Peyer's patch (tissue), 4 donors: ENCODE measurements around the gene P2RX6. TPM values are rescaled to one million over a fixed set of nuclear protein-coding genes. Genes with fewer than 3 reads are reported as not detected.
A peak's percentile ranks its signal among the peaks of the same experiment; 100 is the strongest.

Experiments
- DNase-seq, 3 donors: peaks; one replicate each; pipeline ENCODE4 v3.0.0-alpha.2; 2017 to 2019
- H3K27ac ChIP-seq, 4 donors: fragments of 200-600 bp; sonication (generic); one replicate each; pipeline ENCODE4 v1.5.1; 2016 to 2019
- H3K27me3 ChIP-seq, 2 donors: fragments of 200-600 bp; sonication (generic); one replicate each; pipeline ENCODE4 v1.5.1; 2019
- H3K36me3 ChIP-seq, 3 donors: fragments of 200-600 bp; sonication (generic); one replicate each; pipeline ENCODE4 v1.5.1; 2016 to 2019
- H3K4me1 ChIP-seq, 4 donors: fragments of 200-600 bp; sonication (generic); one replicate each; pipeline ENCODE4 v1.5.1; 2016 to 2019
- H3K4me3 ChIP-seq, 4 donors: fragments of 200-600 bp; sonication (generic); 1 replicate in 3 of 4; 2 replicates in 1 of 4; pipeline ENCODE4 v1.5.1; 2016 to 2019; ENCODE audit warnings: mild to moderate bottlenecking in 1 of 4
- H3K9me3 ChIP-seq, 4 donors: fragments of 200-600 bp; sonication (generic); one replicate each; pipeline ENCODE4 v1.5.1; 2016 to 2019; ENCODE audit warnings: mild to moderate bottlenecking in 1 of 4
- POLR2A ChIP-seq, 2 donors: fragments of 450-650 bp; IDR thresholded peaks; one replicate each; pipeline ENCODE4 v1.5.1; 2017; ENCODE audit warnings: antibody characterized with exemption in 2 of 2, mild to moderate bottlenecking in 2 of 2, moderate library complexity in 2 of 2
- total RNA-seq, 4 donors: library from RNA; depleted of rRNA; stranded (reverse); fragments of >200 nt; gene quantifications; one replicate each; pipeline ENCODE4 v1.1.0, GENCODE V29; 2016
- TF ChIP-seq, protein P1 (sequence below), 6 experiments: fragments of 450-650 bp in 4 of 6; fragments of 200-600 bp in 2 of 6; sonication (generic) in 1 of 6; IDR thresholded peaks; one replicate each; pipeline ENCODE4 v1.5.1; 2017 to 2019; ENCODE audit warnings: antibody characterized with exemption in 6 of 6, mild to moderate bottlenecking in 3 of 6, moderate library complexity in 1 of 6

The P2RX6 gene
- total RNA-seq, 4 donors from 2014 or later: 1.7 to 2.0 TPM; not detected in 2

DNA sequence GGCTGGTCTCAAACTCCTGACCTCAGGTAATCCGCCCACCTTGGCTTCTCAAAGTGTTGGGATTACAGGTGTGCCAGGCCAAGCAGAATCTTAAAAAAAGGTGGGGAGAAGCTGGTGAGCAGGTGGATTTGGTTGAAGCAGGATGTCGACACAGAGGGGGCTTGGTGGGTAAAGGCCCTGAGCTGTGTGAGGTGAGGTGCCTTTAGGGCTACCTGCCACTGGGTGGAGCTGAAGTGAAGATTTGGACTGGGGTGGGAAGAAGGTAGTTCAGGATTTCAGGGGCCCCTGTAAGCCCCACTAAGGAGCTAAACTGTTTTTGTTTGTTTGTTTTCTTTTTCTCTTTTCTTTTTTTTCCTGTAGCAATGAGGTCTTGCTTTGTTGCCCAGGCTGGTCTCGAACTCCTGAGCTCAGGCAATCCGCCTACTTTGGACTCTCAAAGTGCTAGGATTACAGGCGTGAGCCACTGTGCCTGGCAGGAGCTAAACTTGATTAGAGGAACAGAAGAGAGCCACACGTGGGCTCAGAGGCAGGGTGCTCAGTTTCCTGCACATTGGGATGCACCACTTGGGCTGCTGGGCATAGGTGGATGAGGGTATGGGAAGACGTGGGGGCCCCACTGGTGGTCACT lies 6.0 kb downstream of the P2RX6 start:
- Histone ChIP-seq H3K4me1 (peaks cover 0 to under 1% (median 0%) of the 10 kb centered on the region in 4 donors), H3K36me3 (no peaks in the 10 kb centered on the region), H3K4me3 (no peak overlapping the region), H3K27ac (no peak overlapping the region), H3K27me3 (no peaks in the 10 kb centered on the region), H3K9me3 (no peaks in the 10 kb centered on the region)
- no peak for DNase-seq
- TF ChIP-seq POLR2A (IDR thresholded peaks at IDR 0.05): no peak
- TF ChIP-seq, protein P1, sequence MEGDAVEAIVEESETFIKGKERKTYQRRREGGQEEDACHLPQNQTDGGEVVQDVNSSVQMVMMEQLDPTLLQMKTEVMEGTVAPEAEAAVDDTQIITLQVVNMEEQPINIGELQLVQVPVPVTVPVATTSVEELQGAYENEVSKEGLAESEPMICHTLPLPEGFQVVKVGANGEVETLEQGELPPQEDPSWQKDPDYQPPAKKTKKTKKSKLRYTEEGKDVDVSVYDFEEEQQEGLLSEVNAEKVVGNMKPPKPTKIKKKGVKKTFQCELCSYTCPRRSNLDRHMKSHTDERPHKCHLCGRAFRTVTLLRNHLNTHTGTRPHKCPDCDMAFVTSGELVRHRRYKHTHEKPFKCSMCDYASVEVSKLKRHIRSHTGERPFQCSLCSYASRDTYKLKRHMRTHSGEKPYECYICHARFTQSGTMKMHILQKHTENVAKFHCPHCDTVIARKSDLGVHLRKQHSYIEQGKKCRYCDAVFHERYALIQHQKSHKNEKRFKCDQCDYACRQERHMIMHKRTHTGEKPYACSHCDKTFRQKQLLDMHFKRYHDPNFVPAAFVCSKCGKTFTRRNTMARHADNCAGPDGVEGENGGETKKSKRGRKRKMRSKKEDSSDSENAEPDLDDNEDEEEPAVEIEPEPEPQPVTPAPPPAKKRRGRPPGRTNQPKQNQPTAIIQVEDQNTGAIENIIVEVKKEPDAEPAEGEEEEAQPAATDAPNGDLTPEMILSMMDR (IDR thresholded peaks at IDR 0.05): peak in 3 of 6 experiments; percentile 21 to 32 (median 28)

DNA sequence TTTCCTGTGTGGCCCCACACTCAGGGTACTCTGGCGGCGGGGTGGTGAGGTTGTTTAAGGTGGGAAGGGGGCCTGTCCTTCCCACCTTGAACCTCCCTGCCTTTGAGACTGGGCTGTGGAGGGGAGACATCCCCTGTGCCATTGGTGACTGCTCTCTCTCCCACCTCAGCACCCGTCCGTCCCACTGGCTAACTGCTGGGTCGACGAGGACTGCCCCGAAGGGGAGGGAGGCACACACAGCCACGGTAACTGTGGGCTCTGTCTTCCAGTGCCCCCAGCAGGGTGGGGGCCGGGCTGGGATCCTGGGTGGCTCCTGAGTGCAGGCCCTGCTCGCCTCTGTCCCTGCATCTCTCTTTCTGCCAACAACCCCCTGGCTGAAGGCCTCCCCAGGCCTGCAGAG lies 7.5 kb downstream of the P2RX6 start:
- Histone ChIP-seq H3K36me3 (no peaks in the 10 kb centered on the region), H3K9me3 (no peaks in the 10 kb centered on the region), H3K27me3 (no peaks in the 10 kb centered on the region), H3K4me3 (no peak overlapping the region), H3K4me1 (no peaks in the 10 kb centered on the region), H3K27ac (no peak overlapping the region)
- TF ChIP-seq POLR2A (IDR thresholded peaks at IDR 0.05): no peak
- TF ChIP-seq, protein P1 (IDR thresholded peaks at IDR 0.05): no peak
- DNase-seq: no peak

DNA sequence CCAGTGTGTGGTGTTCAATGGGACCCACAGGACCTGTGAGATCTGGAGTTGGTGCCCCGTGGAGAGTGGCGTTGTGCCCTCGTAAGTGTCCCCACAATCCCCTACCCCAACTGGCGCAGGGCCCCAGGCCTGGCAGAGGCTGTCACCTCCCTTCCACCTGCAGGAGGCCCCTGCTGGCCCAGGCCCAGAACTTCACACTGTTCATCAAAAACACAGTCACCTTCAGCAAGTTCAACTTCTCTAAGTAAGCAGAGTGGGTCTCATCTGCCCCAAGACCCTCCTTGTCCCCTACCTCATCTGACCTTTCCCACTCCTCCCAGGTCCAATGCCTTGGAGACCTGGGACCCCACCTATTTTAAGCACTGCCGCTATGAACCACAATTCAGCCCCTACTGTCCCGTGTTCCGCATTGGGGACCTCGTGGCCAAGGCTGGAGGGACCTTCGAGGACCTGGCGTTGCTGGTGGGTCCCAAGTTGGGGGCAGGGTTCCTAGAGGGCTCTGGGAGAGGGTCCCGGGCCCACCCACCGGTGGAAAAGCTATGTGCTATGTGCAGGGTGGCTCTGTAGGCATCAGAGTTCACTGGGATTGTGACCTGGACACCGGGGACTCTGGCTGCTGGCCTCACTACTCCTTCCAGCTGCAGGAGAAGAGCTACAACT lies 8.1 kb downstream of the P2RX6 start:
- TF ChIP-seq, protein P1 (IDR thresholded peaks at IDR 0.05): no peak
- no peak for TF ChIP-seq POLR2A (IDR thresholded peaks at IDR 0.05)
- H3K4me3 ChIP-seq: no peak overlapping the region
- H3K4me1 ChIP-seq: no peaks in the 10 kb centered on the region
- H3K27me3 ChIP-seq: no peaks in the 10 kb centered on the region
- H3K36me3 ChIP-seq: no peaks in the 10 kb centered on the region
- H3K27ac ChIP-seq: no peak overlapping the region
- no peaks in the 10 kb centered on the region for H3K9me3 ChIP-seq
- peak in 1 of 3 donors; percentile 44 for DNase-seq

DNA sequence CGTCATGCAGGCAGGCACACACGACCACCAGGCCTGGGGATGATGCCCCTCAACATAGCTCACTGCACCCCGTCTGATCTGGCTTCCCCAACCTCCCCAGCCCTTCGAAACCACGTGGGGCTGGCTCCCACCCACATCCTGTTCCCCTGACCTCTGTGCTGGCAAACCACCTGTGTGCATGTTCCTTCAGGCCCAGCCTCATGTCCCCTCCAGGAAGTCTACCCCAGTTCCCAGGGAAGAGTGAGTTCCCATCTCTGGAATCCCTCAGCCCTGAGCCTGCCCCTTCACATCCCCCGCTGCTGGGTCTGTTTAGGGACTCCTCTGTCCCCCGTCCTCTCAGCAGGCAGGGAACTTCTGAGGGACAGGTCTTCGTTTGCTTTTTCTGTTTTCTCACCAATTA lies 10.3 kb downstream of the P2RX6 start:
- Histone ChIP-seq H3K36me3 (no peaks in the 10 kb centered on the region), H3K4me3 (no peak overlapping the region), H3K9me3 (no peaks in the 10 kb centered on the region), H3K27me3 (no peaks in the 10 kb centered on the region), H3K4me1 (no peaks in the 10 kb centered on the region), H3K27ac (no peak overlapping the region)
- no peak for TF ChIP-seq POLR2A (IDR thresholded peaks at IDR 0.05)
- TF ChIP-seq, protein P1 (IDR thresholded peaks at IDR 0.05): no peak
- DNase-seq: peak; percentile 43 to 70 (median 47)

DNA sequence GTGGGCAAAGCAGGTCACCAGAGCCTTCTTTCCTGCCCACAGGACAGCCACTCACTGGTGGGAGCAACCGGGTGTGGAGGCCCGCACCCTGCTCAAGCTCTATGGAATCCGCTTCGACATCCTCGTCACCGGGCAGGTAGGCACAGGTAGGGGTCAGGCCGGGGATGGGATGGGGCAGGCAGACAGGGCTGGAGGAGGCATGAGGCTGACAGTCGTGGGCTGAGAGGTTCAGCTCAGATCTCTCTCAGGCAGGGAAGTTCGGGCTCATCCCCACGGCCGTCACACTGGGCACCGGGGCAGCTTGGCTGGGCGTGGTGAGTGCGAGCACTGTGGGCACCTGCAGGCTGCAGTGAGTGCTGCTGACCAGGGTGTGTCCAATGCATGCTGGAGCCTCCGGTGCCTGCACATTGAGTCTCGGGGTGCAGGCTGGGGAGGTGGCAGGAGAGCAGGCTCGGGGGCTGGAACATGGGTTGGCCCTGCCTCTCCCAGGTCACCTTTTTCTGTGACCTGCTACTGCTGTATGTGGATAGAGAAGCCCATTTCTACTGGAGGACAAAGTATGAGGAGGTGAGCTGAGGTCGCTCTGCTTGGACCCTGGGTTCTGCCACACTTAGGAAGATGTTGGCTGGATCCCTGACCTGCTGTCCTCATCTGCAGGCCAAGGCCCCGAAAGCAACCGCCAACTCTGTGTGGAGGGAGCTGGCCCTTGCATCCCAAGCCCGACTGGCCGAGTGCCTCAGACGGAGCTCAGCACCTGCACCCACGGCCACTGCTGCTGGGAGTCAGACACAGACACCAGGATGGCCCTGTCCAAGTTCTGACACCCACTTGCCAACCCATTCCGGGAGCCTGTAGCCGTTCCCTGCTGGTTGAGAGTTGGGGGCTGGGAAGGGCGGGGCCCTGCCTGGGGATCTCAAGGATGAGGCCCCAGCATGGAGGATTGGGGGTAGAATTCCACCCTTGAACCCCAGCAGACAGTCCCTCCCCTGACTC lies 11.1 kb downstream of the P2RX6 start:
- Histone ChIP-seq H3K4me3 (no peak overlapping the region), H3K27me3 (no peaks in the 10 kb centered on the region), H3K9me3 (no peaks in the 10 kb centered on the region), H3K27ac (no peak overlapping the region), H3K4me1 (no peaks in the 10 kb centered on the region), H3K36me3 (no peaks in the 10 kb centered on the region)
- TF ChIP-seq, protein P1 (IDR thresholded peaks at IDR 0.05): no peak
- TF ChIP-seq POLR2A (IDR thresholded peaks at IDR 0.05): no peak
- no peak for DNase-seq
